ENCODE measurements around the gene KHK.

DNA sequence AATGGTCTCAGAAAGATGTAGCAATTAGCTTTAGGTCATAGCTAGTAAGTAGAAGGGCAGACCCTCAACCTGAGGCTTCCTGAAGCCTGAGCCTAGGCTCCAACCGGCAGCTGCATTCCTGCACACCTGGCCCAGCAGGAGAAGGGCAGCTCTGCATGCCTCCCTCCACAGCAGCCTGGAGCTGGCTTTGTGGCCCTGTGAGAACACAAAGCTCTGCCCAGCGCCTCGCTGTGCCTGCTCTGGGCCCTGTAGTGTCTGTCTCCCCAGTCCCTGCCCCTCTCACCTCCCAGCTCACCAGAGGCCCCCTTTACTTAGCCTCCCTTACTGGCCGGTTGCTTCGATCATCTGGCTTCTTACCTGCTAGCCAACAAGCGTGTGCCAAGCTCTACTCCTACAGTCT lies 47.1 kb upstream of the KHK start:
- TF ChIP-seq, protein P1, sequence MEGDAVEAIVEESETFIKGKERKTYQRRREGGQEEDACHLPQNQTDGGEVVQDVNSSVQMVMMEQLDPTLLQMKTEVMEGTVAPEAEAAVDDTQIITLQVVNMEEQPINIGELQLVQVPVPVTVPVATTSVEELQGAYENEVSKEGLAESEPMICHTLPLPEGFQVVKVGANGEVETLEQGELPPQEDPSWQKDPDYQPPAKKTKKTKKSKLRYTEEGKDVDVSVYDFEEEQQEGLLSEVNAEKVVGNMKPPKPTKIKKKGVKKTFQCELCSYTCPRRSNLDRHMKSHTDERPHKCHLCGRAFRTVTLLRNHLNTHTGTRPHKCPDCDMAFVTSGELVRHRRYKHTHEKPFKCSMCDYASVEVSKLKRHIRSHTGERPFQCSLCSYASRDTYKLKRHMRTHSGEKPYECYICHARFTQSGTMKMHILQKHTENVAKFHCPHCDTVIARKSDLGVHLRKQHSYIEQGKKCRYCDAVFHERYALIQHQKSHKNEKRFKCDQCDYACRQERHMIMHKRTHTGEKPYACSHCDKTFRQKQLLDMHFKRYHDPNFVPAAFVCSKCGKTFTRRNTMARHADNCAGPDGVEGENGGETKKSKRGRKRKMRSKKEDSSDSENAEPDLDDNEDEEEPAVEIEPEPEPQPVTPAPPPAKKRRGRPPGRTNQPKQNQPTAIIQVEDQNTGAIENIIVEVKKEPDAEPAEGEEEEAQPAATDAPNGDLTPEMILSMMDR (IDR thresholded peaks at IDR 0.05; ENCODE audit: insufficient read depth, low read length) = no peak
- TF ChIP-seq, protein P2, sequence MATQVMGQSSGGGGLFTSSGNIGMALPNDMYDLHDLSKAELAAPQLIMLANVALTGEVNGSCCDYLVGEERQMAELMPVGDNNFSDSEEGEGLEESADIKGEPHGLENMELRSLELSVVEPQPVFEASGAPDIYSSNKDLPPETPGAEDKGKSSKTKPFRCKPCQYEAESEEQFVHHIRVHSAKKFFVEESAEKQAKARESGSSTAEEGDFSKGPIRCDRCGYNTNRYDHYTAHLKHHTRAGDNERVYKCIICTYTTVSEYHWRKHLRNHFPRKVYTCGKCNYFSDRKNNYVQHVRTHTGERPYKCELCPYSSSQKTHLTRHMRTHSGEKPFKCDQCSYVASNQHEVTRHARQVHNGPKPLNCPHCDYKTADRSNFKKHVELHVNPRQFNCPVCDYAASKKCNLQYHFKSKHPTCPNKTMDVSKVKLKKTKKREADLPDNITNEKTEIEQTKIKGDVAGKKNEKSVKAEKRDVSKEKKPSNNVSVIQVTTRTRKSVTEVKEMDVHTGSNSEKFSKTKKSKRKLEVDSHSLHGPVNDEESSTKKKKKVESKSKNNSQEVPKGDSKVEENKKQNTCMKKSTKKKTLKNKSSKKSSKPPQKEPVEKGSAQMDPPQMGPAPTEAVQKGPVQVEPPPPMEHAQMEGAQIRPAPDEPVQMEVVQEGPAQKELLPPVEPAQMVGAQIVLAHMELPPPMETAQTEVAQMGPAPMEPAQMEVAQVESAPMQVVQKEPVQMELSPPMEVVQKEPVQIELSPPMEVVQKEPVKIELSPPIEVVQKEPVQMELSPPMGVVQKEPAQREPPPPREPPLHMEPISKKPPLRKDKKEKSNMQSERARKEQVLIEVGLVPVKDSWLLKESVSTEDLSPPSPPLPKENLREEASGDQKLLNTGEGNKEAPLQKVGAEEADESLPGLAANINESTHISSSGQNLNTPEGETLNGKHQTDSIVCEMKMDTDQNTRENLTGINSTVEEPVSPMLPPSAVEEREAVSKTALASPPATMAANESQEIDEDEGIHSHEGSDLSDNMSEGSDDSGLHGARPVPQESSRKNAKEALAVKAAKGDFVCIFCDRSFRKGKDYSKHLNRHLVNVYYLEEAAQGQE (IDR thresholded peaks at IDR 0.05; ENCODE audit: insufficient replicate concordance, low read depth) = no peak
- TF ChIP-seq POLR2AphosphoS5 (IDR thresholded peaks at IDR 0.05; ENCODE audit: low read depth) = no peak
- TF ChIP-seq GABPA (IDR thresholded peaks at IDR 0.05; ENCODE audit: low read depth) = no peak

All from HL-60 (cell line).